Tibial nerve (tissue), 4 donors: ENCODE measurements around the gene DPH1. TPM values are rescaled to one million over a fixed set of nuclear protein-coding genes. Genes with fewer than 3 reads are reported as not detected.
A peak's percentile ranks its signal among the peaks of the same experiment; 100 is the strongest.

Experiments used
- DNase-seq, 2 donors: peaks; one replicate each; pipeline ENCODE4 v3.0.0-alpha.2; 2019; ENCODE audit warnings: low spot score in 2 of 2
- H3K27ac ChIP-seq, 4 donors: fragments of 200-600 bp; sonication (generic) in 3 of 4; one replicate each; pipeline ENCODE4 v1.5.1; 2017 to 2019; ENCODE audit warnings: mild to moderate bottlenecking in 1 of 4
- H3K27me3 ChIP-seq, 2 donors: fragments of 200-600 bp; sonication (generic) in 1 of 2; one replicate each; pipeline versions ENCODE4 v1.5.1 to v1.6.0; 2017 to 2019
- H3K36me3 ChIP-seq, 3 donors: fragments of 200-600 bp; sonication (generic); one replicate each; pipeline ENCODE4 v1.5.1; 2018 to 2019
- H3K4me1 ChIP-seq, 4 donors: fragments of 200-600 bp; sonication (generic) in 3 of 4; one replicate each; pipeline ENCODE4 v1.5.1; 2017 to 2019
- H3K4me3 ChIP-seq, 4 donors: fragments of 200-600 bp; sonication (generic) in 3 of 4; one replicate each; pipeline ENCODE4 v1.5.1; 2017 to 2019; ENCODE audit warnings: mild to moderate bottlenecking in 1 of 4, moderate library complexity in 1 of 4
- H3K9me3 ChIP-seq, 4 donors: fragments of 200-600 bp; sonication (generic) in 3 of 4; one replicate each; pipeline ENCODE4 v1.5.1; 2017 to 2019
- EP300 ChIP-seq, 2 donors: sonication (generic); formaldehyde crosslinking; IDR thresholded peaks; one replicate each; pipeline ENCODE4 v1.6.1; 2017; ENCODE audit warnings: antibody characterized with exemption in 2 of 2, mild to moderate bottlenecking in 1 of 2
- POLR2A ChIP-seq, 2 donors: fragments of 450-650 bp; IDR thresholded peaks; one replicate each; pipeline ENCODE4 v1.6.1; 2017; ENCODE audit warnings: antibody characterized with exemption in 2 of 2, mild to moderate bottlenecking in 2 of 2, moderate library complexity in 2 of 2
- WGBS, 2 donors: methylation state at CpG; one replicate each; pipeline ENCODE4 v1.1.5; 2018; 5-methylcytosine and 5-hydroxymethylcytosine counted together
- total RNA-seq, 4 donors: library from RNA; depleted of rRNA; stranded (reverse); fragments of >200 nt; gene quantifications; one replicate each; pipeline ENCODE4 v1.1.0, GENCODE V29; 2016
- TF ChIP-seq, protein P1 (sequence below), 5 experiments: fragments of 200-600 bp in 3 of 5; fragments of 450-650 bp in 2 of 5; sonication (generic) in 3 of 5; IDR thresholded peaks; one replicate each; pipeline ENCODE4 v1.5.1; 2016 to 2019; ENCODE audit warnings: antibody characterized with exemption in 5 of 5, mild to moderate bottlenecking in 3 of 5, moderate library complexity in 2 of 5

The DPH1 gene
- total RNA-seq, 4 donors from 2014 or later = 56.3 to 137 (median 63.9) TPM

DNA sequence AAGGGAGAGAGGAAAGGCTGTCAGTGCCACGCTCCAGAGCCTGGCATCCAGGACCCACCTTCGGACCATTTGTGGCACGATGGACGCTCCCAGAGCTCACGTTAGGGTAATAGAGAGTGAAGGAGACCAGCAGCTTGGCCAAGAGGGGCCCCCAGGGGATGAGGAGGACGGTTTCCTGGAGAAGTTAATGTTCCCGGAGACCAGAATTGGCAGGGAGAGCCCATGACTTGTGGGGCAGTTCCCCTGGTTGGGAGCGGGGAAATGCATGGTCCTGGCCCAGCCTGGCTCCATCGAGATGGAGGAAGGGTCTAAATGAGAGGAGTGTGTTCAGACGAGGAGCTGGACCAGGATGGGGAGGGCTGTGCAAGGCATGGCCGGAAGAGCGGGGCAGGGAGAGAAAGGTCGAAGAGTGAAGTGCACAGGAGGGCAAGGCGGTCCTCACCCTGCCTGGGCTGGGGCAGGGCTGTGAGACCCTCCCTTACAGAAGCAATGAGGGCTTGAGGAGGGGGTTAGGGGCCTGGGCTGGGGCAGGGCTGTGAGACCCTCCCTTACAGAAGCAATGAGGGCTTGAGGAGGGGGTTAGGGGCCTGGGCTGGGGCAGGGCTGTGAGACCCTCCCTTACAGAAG, 22.1 kb downstream of the DPH1 start:
- H3K36me3 ChIP-seq = peaks cover 0 to 8% (median 0%) of the 10 kb centered on the region in 3 donors
- WGBS, 2 donors = 44 to 45% methylated on average over 14 of the region's 14 CpGs
- H3K9me3 ChIP-seq = no peaks in the 10 kb centered on the region
- H3K27ac ChIP-seq = peak overlapping the region in 1 of 4 donors; percentile 89
- no peak for DNase-seq
- H3K4me1 ChIP-seq = peaks cover 3 to 70% (median 39%) of the 10 kb centered on the region in 4 donors
- TF ChIP-seq POLR2A (IDR thresholded peaks at IDR 0.05) (no peak), EP300 (IDR thresholded peaks at IDR 0.05) (no peak)
- TF ChIP-seq, protein P1, sequence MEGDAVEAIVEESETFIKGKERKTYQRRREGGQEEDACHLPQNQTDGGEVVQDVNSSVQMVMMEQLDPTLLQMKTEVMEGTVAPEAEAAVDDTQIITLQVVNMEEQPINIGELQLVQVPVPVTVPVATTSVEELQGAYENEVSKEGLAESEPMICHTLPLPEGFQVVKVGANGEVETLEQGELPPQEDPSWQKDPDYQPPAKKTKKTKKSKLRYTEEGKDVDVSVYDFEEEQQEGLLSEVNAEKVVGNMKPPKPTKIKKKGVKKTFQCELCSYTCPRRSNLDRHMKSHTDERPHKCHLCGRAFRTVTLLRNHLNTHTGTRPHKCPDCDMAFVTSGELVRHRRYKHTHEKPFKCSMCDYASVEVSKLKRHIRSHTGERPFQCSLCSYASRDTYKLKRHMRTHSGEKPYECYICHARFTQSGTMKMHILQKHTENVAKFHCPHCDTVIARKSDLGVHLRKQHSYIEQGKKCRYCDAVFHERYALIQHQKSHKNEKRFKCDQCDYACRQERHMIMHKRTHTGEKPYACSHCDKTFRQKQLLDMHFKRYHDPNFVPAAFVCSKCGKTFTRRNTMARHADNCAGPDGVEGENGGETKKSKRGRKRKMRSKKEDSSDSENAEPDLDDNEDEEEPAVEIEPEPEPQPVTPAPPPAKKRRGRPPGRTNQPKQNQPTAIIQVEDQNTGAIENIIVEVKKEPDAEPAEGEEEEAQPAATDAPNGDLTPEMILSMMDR (IDR thresholded peaks at IDR 0.05) = no peak
- no peak overlapping the region for H3K4me3 ChIP-seq
- H3K27me3 ChIP-seq = peaks cover 0 to 18% of the 10 kb centered on the region in 2 donors

DNA sequence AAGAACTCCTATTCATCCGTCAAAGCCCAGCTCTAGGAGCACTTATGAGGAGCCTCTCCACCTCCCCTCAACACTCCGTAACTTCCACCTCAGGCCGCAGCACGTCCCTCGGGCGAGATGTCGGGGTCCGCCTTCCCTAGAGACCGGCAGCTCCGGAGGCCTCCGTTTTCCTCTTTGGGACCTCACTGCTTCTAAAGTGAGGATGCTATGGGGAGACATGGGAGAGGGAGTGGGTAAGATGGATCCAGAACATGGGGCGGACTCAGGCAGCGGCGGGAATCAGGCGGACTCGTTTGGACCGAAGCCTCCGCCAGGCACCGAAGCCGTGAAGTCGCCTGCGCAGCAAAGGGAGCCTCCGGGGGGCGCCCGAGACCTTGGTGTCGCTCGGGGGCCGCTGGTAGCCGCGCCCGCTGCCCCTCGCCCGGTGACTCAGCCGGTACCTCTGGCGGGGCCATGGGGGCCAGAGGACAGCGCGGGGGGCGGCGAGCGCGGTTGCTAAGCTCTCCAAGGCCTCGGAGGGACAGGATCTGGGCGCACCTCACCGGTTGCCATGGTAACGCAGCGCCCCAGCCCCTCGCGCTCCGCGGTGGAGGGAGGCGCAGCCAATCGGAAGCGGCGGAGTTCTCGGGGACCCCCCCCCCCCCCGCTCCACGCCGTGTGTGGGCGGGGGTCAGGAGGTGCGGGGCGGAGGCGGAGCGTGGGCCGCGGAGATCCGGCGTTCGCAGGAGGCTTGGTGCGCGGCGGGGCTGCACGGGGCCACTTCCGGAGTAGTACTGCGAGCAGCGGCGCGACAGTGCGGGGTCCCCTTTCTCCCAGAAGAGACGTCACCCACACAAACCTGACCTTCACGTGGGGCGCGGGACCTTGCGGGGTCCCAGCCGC, 23.7 kb downstream of the DPH1 start:
- peak overlapping the region in 3 of 4 donors; percentile 55 to 92 (median 92) for H3K27ac ChIP-seq

DNA sequence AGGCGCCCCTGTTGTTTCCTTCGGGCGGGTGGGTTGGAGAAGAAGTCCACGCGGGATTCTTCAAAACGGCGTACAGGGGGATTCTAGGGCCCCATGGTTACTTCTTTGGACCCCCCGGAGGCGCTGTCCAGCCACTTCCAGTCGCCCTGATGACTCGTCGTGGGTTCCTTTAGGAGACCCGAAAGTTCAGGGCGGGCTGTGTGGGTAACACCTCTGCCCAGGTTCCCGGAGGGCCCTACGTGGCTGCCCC, 24.2 kb downstream of the DPH1 start:
- WGBS, 2 donors = 3 to 4% methylated on average over 13 to 15 of the region's 16 CpGs
- Histone ChIP-seq H3K4me3 (peak overlapping the region; percentile 14 to 69 (median 48)), H3K4me1 (peaks cover 3 to 79% (median 41%) of the 10 kb centered on the region in 4 donors), H3K9me3 (no peaks in the 10 kb centered on the region), H3K27me3 (peaks cover 0 to 23% of the 10 kb centered on the region in 2 donors), H3K36me3 (peaks cover 0 to 22% (median 0%) of the 10 kb centered on the region in 3 donors), H3K27ac (peak overlapping the region in 3 of 4 donors; percentile 55 to 92 (median 92))
- TF ChIP-seq EP300 (IDR thresholded peaks at IDR 0.05) (no peak), POLR2A (IDR thresholded peaks at IDR 0.05) (no peak)
- TF ChIP-seq, protein P1 (IDR thresholded peaks at IDR 0.05) = no peak
- no peak for DNase-seq

More for the DNA sequence above, 23.7 kb downstream of the DPH1 start:
- Histone ChIP-seq H3K4me1 (peaks cover 3 to 79% (median 41%) of the 10 kb centered on the region in 4 donors), H3K9me3 (no peaks in the 10 kb centered on the region), H3K4me3 (peak overlapping the region; percentile 14 to 69 (median 48)), H3K36me3 (peaks cover 0 to 22% (median 0%) of the 10 kb centered on the region in 3 donors), H3K27me3 (peaks cover 0 to 18% of the 10 kb centered on the region in 2 donors)
- 4 to 10% methylated on average over 31 to 76 of the region's 84 CpGs for WGBS, 2 donors
- peak in 1 of 2 donors; percentile 27 for TF ChIP-seq EP300 (IDR thresholded peaks at IDR 0.05)
- peak in 1 of 2 donors; percentile 18 for TF ChIP-seq POLR2A (IDR thresholded peaks at IDR 0.05)
- TF ChIP-seq, protein P1 (IDR thresholded peaks at IDR 0.05) = peak; percentile 51 to 81 (median 67)
- peak; percentile 73 to 76 for DNase-seq

DNA sequence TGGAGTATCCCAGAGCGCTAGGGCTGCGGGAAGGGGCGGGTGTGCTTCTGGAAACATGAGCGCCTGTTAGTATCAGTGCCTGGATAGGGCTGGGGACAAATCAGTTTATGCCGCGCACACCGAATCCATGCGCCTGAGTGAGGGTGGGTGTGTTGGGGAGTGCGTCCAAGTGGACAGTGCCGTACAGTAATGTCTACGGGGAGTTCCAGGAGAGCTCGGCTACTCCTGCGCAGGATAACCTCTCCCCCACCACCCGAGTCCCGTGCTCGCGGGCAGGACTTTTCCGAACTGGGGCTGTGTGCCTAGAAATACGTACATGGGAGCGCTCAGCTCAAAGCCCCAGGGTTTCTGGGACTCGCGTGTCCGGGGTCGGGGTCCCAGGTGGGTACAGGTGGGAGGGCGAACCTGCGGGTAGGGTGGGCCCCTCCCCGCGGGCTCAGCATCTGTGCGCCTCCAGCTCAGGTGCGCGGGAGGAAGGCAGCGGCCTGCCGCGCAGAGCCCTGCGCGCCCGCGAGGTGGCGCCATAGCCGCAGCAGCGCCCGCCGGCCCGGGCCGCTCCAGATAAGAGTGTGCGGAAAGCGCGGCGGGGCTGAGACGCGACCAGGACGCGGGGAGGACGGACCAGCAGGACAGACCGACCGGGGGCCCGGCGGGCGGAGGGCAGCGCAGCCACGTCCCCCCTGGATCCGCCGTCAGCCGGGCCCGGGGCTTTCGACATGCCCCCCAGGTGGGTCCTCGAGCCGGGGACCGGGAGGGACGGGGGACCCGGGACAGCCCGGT, 24.7 kb downstream of the DPH1 start, which contains the start of gene HIC1:
Gene HIC1 (plus strand): TSS at position 592 of the 780 bp plus-strand sequence. CDS start 1,588 bp downstream, outside the sequence.
- TF ChIP-seq EP300 (IDR thresholded peaks at IDR 0.05) = peak in 1 of 2 donors; percentile 72
- TF ChIP-seq, protein P1 (IDR thresholded peaks at IDR 0.05) = peak; percentile 92 to 99 (median 98)
- peak; percentile 44 to 73 for TF ChIP-seq POLR2A (IDR thresholded peaks at IDR 0.05)
- WGBS, 2 donors = 2% methylated on average over 26 to 62 of the region's 72 CpGs
- peaks cover 0 to 23% of the 10 kb centered on the region in 2 donors for H3K27me3 ChIP-seq
- peak within 1 kb of the TSS; percentile 87 to 92 (median 91) for H3K27ac ChIP-seq
- peak; percentile 66 to 71 for DNase-seq
- peak within 1 kb of the TSS; percentile 49 to 69 (median 58) for H3K4me3 ChIP-seq
- peaks cover 3 to 80% (median 40%) of the 10 kb centered on the region in 4 donors for H3K4me1 ChIP-seq
- peaks cover 0 to 25% (median 0%) of the 10 kb centered on the region in 3 donors for H3K36me3 ChIP-seq
- H3K9me3 ChIP-seq = no peaks in the 10 kb centered on the region
